Keratinocyte (primary cell): Measurements from ENCODE around the gene PLPP4. TPM values are rescaled to one million over a fixed set of nuclear protein-coding genes. Genes with fewer than 3 reads are reported as not detected.

Experiments
- DNase-seq: peaks from one replicate; pipeline ENCODE4 v3.0.0-alpha.2; 2011; ENCODE audit warnings: low read depth, missing footprints, low spot score
- FAIRE-seq: peaks from 2 replicates; lab custom pipeline; 2011; peaks lifted over from hg19 to GRCh38; lab: Jason Lieb, UNC
- H2AFZ ChIP-seq: 2 replicates; pipeline ENCODE4 v1.6.0; 2012; ENCODE audit warnings: low read length, control low read depth, inconsistent platforms; ENCODE audit not compliant: control insufficient read depth
- H3K27ac ChIP-seq: 2 replicates; pipeline ENCODE4 v1.5.1; 2011; ENCODE audit warnings: low read length; ENCODE audit not compliant: control insufficient read depth, insufficient read depth
- H3K27me3 ChIP-seq: 3 replicates; pipeline ENCODE4 v1.6.0; 2011; ENCODE audit warnings: low read length; ENCODE audit not compliant: control insufficient read depth, insufficient read depth; ENCODE audit errors: extremely low read depth
- H3K36me3 ChIP-seq, 2 experiments: 2 replicates in 1 of 2; 3 replicates in 1 of 2; pipeline ENCODE4 v1.5.1; 2011; ENCODE audit warnings: low read length in 2 of 2, mild to moderate bottlenecking in 1 of 2; ENCODE audit not compliant: control insufficient read depth in 2 of 2, insufficient read depth in 2 of 2; ENCODE audit errors: extremely low read depth in 1 of 2
- H3K4me1 ChIP-seq: 3 replicates; pipeline ENCODE4 v1.5.1; 2011; ENCODE audit warnings: low read length; ENCODE audit not compliant: control insufficient read depth, insufficient read depth; ENCODE audit errors: extremely low read depth
- H3K4me2 ChIP-seq: 3 replicates; pipeline ENCODE4 v1.6.0; 2011; ENCODE audit warnings: low read depth, low read length; ENCODE audit not compliant: control insufficient read depth, insufficient read depth; ENCODE audit errors: extremely low read depth
- H3K4me3 ChIP-seq, 3 experiments: fragments of 200-600 bp in 1 of 3; sonication (generic) in 1 of 3; 2 replicates in 2 of 3; 3 replicates in 1 of 3; pipeline ENCODE4 v1.5.1; 2011 to 2016; ENCODE audit warnings: low read length in 3 of 3, mild to moderate bottlenecking in 3 of 3, control low read depth in 2 of 3, inconsistent platforms in 1 of 3, low read depth in 1 of 3, mixed read lengths in 1 of 3, mixed run types in 1 of 3, moderate library complexity in 1 of 3; ENCODE audit not compliant: control insufficient read depth in 2 of 3, insufficient read depth in 2 of 3; ENCODE audit errors: extremely low read depth in 1 of 3
- H3K79me2 ChIP-seq: 2 replicates; pipeline ENCODE4 v1.6.0; 2012; ENCODE audit warnings: low read length; ENCODE audit not compliant: control insufficient read depth, insufficient read depth
- H3K9ac ChIP-seq: 3 replicates; pipeline ENCODE4 v1.6.0; 2011; ENCODE audit warnings: low read length; ENCODE audit not compliant: control insufficient read depth, insufficient read depth; ENCODE audit errors: extremely low read depth
- H3K9me1 ChIP-seq: 3 replicates; pipeline ENCODE4 v1.6.0; 2011; ENCODE audit warnings: low read length; ENCODE audit not compliant: control insufficient read depth, insufficient read depth; ENCODE audit errors: extremely low read depth
- H3K9me3 ChIP-seq: 2 replicates; pipeline ENCODE4 v1.5.1; 2012; ENCODE audit warnings: low read depth, low read length; ENCODE audit not compliant: control insufficient read depth
- H4K20me1 ChIP-seq: 3 replicates; pipeline ENCODE4 v1.6.0; 2011; ENCODE audit warnings: low read length; ENCODE audit not compliant: control insufficient read depth, insufficient read depth; ENCODE audit errors: extremely low read depth
- EZH2 ChIP-seq: IDR thresholded peaks from one replicate; pipeline ENCODE4 v1.6.1; 2012; ENCODE audit warnings: inconsistent platforms, mild to moderate bottlenecking, low read length, moderate library complexity
- dilution Hi-C: fragments of 300-500 bp; cut with MboI; formaldehyde crosslinking; loops from one replicate; pipeline ENCODE4 v1.7.0; 2020; ENCODE audit warnings: low sequenced_read_pairs; ENCODE audit not compliant: extremely low pct_ligation_motif_present
- polyA plus RNA-seq, 5 experiments: library from polyadenylated mRNA; depleted of rRNA in 3 of 5; stranded (reverse) in 3 of 5; stranded (forward) in 1 of 5; unstranded in 1 of 5; fragments of >200 nt; gene quantifications; 1 replicate in 1 of 5; 2 replicates in 3 of 5; 3 replicates in 1 of 5; pipeline versions ENCODE4 v1.2.1 to v1.2.3, GENCODE V29; 2011 to 2012; ENCODE audit warnings: missing spikeins in 2 of 5, low read depth in 1 of 5, low replicate concordance in 1 of 5
- TF ChIP-seq, protein P1 (sequence below), 3 experiments: IDR thresholded peaks in 1 of 3; conservative IDR thresholded peaks in 1 of 3; optimal IDR thresholded peaks in 1 of 3; 2 replicates in 2 of 3; 3 replicates in 1 of 3; pipeline versions ENCODE3 to v1.5.1; 2011; ENCODE audit warnings: low read length in 3 of 3, mild to moderate bottlenecking in 3 of 3, moderate library complexity in 2 of 3, control low read depth in 1 of 3, inconsistent platforms in 1 of 3; ENCODE audit not compliant: insufficient read depth in 2 of 3; ENCODE audit errors: extremely low read depth in 1 of 3

PLPP4 gene
- polyA plus RNA-seq, 1 donor (not counting 4 experiments of a cell fraction or from before 2014, with no cell fraction given): 0.76 TPM

- no peaks in the 10 kb centered on the region for H3K79me2 ChIP-seq
- H3K36me3 ChIP-seq: no peaks in the 10 kb centered on the region
- peaks cover 12% of the 10 kb centered on the region for H3K27me3 ChIP-seq
- no peaks in the 10 kb centered on the region for H3K9me3 ChIP-seq
- DNase-seq (no peak), FAIRE-seq (no peak)
- H3K27ac ChIP-seq: no peak overlapping the region
- H3K9me1 ChIP-seq: no peaks in the 10 kb centered on the region
- peaks cover 6% of the 10 kb centered on the region for H3K4me1 ChIP-seq
- H3K4me2 ChIP-seq: no peak overlapping the region
- H3K9ac ChIP-seq: no peak overlapping the region
- TF ChIP-seq, protein P1, sequence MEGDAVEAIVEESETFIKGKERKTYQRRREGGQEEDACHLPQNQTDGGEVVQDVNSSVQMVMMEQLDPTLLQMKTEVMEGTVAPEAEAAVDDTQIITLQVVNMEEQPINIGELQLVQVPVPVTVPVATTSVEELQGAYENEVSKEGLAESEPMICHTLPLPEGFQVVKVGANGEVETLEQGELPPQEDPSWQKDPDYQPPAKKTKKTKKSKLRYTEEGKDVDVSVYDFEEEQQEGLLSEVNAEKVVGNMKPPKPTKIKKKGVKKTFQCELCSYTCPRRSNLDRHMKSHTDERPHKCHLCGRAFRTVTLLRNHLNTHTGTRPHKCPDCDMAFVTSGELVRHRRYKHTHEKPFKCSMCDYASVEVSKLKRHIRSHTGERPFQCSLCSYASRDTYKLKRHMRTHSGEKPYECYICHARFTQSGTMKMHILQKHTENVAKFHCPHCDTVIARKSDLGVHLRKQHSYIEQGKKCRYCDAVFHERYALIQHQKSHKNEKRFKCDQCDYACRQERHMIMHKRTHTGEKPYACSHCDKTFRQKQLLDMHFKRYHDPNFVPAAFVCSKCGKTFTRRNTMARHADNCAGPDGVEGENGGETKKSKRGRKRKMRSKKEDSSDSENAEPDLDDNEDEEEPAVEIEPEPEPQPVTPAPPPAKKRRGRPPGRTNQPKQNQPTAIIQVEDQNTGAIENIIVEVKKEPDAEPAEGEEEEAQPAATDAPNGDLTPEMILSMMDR (optimal IDR thresholded peaks at IDR 0.05 in 1 of 3, IDR thresholded peaks at IDR 0.05 in 1 of 3, conservative IDR thresholded peaks at IDR 0.05 in 1 of 3; ENCODE audit: extremely low read depth in 1 of 3, insufficient read depth in 2 of 3, low read length in 3 of 3): no peak
- TF ChIP-seq EZH2: no peak
- dilution Hi-C loops: no loop called here
- H2AFZ ChIP-seq: no peak overlapping the region
- H3K4me3 ChIP-seq: no peak overlapping the region
- H4K20me1 ChIP-seq: no peaks in the 10 kb centered on the region
Observed at GRCh38 chr10:120597902-120598301, 140.9 kb downstream of the PLPP4 start.

GRCh38 chr10:120598386-120598785 is 141.4 kb downstream of the PLPP4 start:
- TF ChIP-seq, protein P1 (optimal IDR thresholded peaks at IDR 0.05 in 1 of 3, IDR thresholded peaks at IDR 0.05 in 1 of 3, conservative IDR thresholded peaks at IDR 0.05 in 1 of 3; ENCODE audit: extremely low read depth in 1 of 3, insufficient read depth in 2 of 3, low read length in 3 of 3): peak in 2 of 3 experiments; percentile 24 to 62
- TF ChIP-seq EZH2: no peak
- Histone ChIP-seq H3K9ac (no peak overlapping the region), H3K4me1 (peaks cover 6% of the 10 kb centered on the region), H3K4me2 (no peak overlapping the region), H3K36me3 (no peaks in the 10 kb centered on the region), H3K27ac (no peak overlapping the region), H3K4me3 (no peak overlapping the region), H3K27me3 (peaks cover 7% of the 10 kb centered on the region), H3K9me1 (no peaks in the 10 kb centered on the region), H3K79me2 (no peaks in the 10 kb centered on the region), H2AFZ (no peak overlapping the region), H4K20me1 (no peaks in the 10 kb centered on the region), H3K9me3 (no peaks in the 10 kb centered on the region)
- FAIRE-seq: no peak
- no peak for DNase-seq
- dilution Hi-C loops: no loop called here
